Prostate gland (tissue), 2 donors: ENCODE data around the gene ARFIP2. TPM values are rescaled to one million over a fixed set of nuclear protein-coding genes. Genes with fewer than 3 reads are reported as not detected.
A peak's percentile ranks its signal among the peaks of the same experiment; 100 is the strongest.

ENCODE experiments used
- DNase-seq: peaks from one replicate; pipeline ENCODE4 v3.0.0-alpha.2; 2019; ENCODE audit warnings: low spot score
- H3K27ac ChIP-seq, 2 donors: fragments of 200-600 bp; sonication (generic); 2 replicates each; pipeline ENCODE4 v1.5.1; 2017 to 2019
- H3K27me3 ChIP-seq: fragments of 200-600 bp; sonication (generic); replicated peaks from 2 replicates; pipeline ENCODE4 v1.5.1; 2019; ENCODE audit not compliant: insufficient read depth
- H3K36me3 ChIP-seq, 2 donors: fragments of 200-600 bp; sonication (generic); 1 replicate in 1 of 2; 2 replicates in 1 of 2; pipeline versions ENCODE4 v1.5.1 to v1.8.1; 2017 to 2019
- H3K4me1 ChIP-seq: fragments of 200-600 bp; sonication (generic); replicated peaks from 2 replicates; pipeline ENCODE4 v1.5.1; 2019
- H3K4me3 ChIP-seq, 2 donors: fragments of 200-600 bp; sonication (generic); 2 replicates each; pipeline ENCODE4 v1.5.1; 2017 to 2019
- H3K9me3 ChIP-seq: fragments of 200-600 bp; sonication (generic); 2 replicates; pipeline ENCODE4 v1.5.1; 2017
- CTCF ChIP-seq, 4 experiments: fragments of 200-600 bp in 2 of 4; fragments of 450-650 bp in 2 of 4; sonication (generic) in 2 of 4; IDR thresholded peaks; 1 replicate in 3 of 4; 2 replicates in 1 of 4; pipeline ENCODE4 v1.5.1; 2016 to 2019; ENCODE audit warnings: antibody characterized with exemption in 4 of 4, mild to moderate bottlenecking in 2 of 4, moderate library complexity in 2 of 4
- POLR2A ChIP-seq: fragments of 450-650 bp; IDR thresholded peaks from one replicate; pipeline ENCODE4 v1.6.1; 2016; ENCODE audit warnings: antibody characterized with exemption, mild to moderate bottlenecking
- POLR2AphosphoS5 ChIP-seq: sonication (generic); formaldehyde crosslinking; IDR thresholded peaks from one replicate; pipeline ENCODE4 v1.6.1; 2017; ENCODE audit warnings: antibody characterized with exemption
- WGBS: methylation state at CpG from one replicate; pipeline ENCODE4 v1.1.5; 2018; 5-methylcytosine and 5-hydroxymethylcytosine counted together
- intact Hi-C: fragments of 100-400 bp; cut with DNase I; formaldehyde crosslinking; loops from one replicate; pipeline ENCODE4 v1.14.2; 2022
- total RNA-seq, 2 donors: library from RNA; depleted of rRNA; stranded (reverse); fragments of >200 nt; gene quantifications; one replicate each; pipeline ENCODE4 v1.1.0, GENCODE V29; 2016

The ARFIP2 gene
- total RNA-seq, 2 donors from 2014 or later = 87.3 to 110 TPM

- Histone ChIP-seq H3K4me3 (no peak within 1 kb of the TSS), H3K36me3 (no peaks in the 10 kb centered on the region), H3K4me1 (no peaks in the 10 kb centered on the region), H3K9me3 (no peaks in the 10 kb centered on the region), H3K27me3 (no peaks in the 10 kb centered on the region), H3K27ac (no peak within 1 kb of the TSS)
- 72% methylated on average over 3 of the region's 3 CpGs for whole genome bisulfite sequencing
- intact Hi-C loops = loop anchor here (10.0 kb wide), 1 partner anchor 416 kb away; no protein-coding TSS in a partner anchor
- DNase-seq = no peak
- no peak for TF ChIP-seq POLR2AphosphoS5
- TF ChIP-seq CTCF (IDR thresholded peaks at IDR 0.05) = no peak
- TF ChIP-seq POLR2A = no peak
Observed at GRCh38 chr11:6440906-6441358, 40.2 kb downstream of the ARFIP2 start, which contains the start of gene HPX. Gene HPX (minus strand): TSS chr11:6440987. CDS start chr11:6440963, 24 bp downstream.

GRCh38 chr11:6438979-6439571 is 42.1 kb downstream of the ARFIP2 start:
- H3K36me3 ChIP-seq = no peaks in the 10 kb centered on the region
- no peak overlapping the region for H3K4me3 ChIP-seq
- H3K27ac ChIP-seq = no peak overlapping the region
- peak; percentile 14 to 68 (median 61) for TF ChIP-seq CTCF (IDR thresholded peaks at IDR 0.05)
- TF ChIP-seq POLR2AphosphoS5 = peak; percentile 49
- TF ChIP-seq POLR2A = no peak
- no peaks in the 10 kb centered on the region for H3K27me3 ChIP-seq
- intact Hi-C loops = loop anchor here (5.0 kb wide), 1 partner anchor 68 kb away; no protein-coding TSS in a partner anchor
- H3K9me3 ChIP-seq = no peaks in the 10 kb centered on the region
- DNase-seq = peak; percentile 55
- WGBS = 0% methylated on average over 1 of the region's 1 CpG
- no peaks in the 10 kb centered on the region for H3K4me1 ChIP-seq

GRCh38 chr11:6437993-6438392 is 43.1 kb downstream of the ARFIP2 start:
- Histone ChIP-seq H3K27ac (no peak overlapping the region), H3K36me3 (no peaks in the 10 kb centered on the region), H3K4me3 (no peak overlapping the region), H3K9me3 (no peaks in the 10 kb centered on the region), H3K27me3 (no peaks in the 10 kb centered on the region), H3K4me1 (no peaks in the 10 kb centered on the region)
- TF ChIP-seq CTCF (IDR thresholded peaks at IDR 0.05) (no peak), POLR2AphosphoS5 (no peak), POLR2A (no peak)
- intact Hi-C loops = loop anchor here (5.0 kb wide), 1 partner anchor 69 kb away; no protein-coding TSS in a partner anchor
- DNase-seq = no peak
- 87% methylated on average over 3 of the region's 3 CpGs for WGBS

GRCh38 chr11:6437423-6437822 is 43.7 kb downstream of the ARFIP2 start:
- WGBS = 92% methylated on average over 12 of the region's 12 CpGs
- H3K36me3 ChIP-seq = no peaks in the 10 kb centered on the region
- no peak overlapping the region for H3K4me3 ChIP-seq
- no peaks in the 10 kb centered on the region for H3K9me3 ChIP-seq
- TF ChIP-seq POLR2AphosphoS5 (no peak), CTCF (IDR thresholded peaks at IDR 0.05) (no peak), POLR2A (no peak)
- no peak for DNase-seq
- H3K27ac ChIP-seq = no peak overlapping the region
- intact Hi-C loops = loop anchor here (5.0 kb wide), 1 partner anchor 70 kb away; no protein-coding TSS in a partner anchor
- no peaks in the 10 kb centered on the region for H3K27me3 ChIP-seq
- no peaks in the 10 kb centered on the region for H3K4me1 ChIP-seq
